Measurements from ENCODE around the gene RBL1.

Gene RBL1

GRCh38 chr20:36951198-36951978 lies 144.4 kb downstream of the RBL1 start, which contains the start of gene SAMHD1:
Gene SAMHD1 (minus strand): TSS chr20:36951708. CDS start chr20:36951643, 65 bp downstream.
- Histone ChIP-seq H3K4me1 (ENCODE audit: control insufficient read depth, insufficient read depth, low read length) (peaks cover 27% of the 10 kb centered on the region), H3K9me3 (ENCODE audit: control insufficient read depth, low read length) (no peaks in the 10 kb centered on the region), H3K36me3 (ENCODE audit: control insufficient read depth, insufficient read depth, low read length) (no peaks in the 10 kb centered on the region), H3K4me3 (ENCODE audit: low read length) (peak within 1 kb of the TSS; percentile 86), H3K9ac (ENCODE audit: low read length) (peak within 1 kb of the TSS; percentile 83), H3K27me3 (ENCODE audit: control insufficient read depth, insufficient read depth, low read length) (no peaks in the 10 kb centered on the region)

- no peaks in the 10 kb centered on the region for H3K27me3 ChIP-seq (ENCODE audit: control insufficient read depth, insufficient read depth, low read length)
- peak overlapping the region; percentile 86 for H3K4me3 ChIP-seq (ENCODE audit: low read length)
- peak overlapping the region; percentile 83 for H3K9ac ChIP-seq (ENCODE audit: low read length)
- no peaks in the 10 kb centered on the region for H3K9me3 ChIP-seq (ENCODE audit: control insufficient read depth, low read length)
- H3K36me3 ChIP-seq (ENCODE audit: control insufficient read depth, insufficient read depth, low read length): no peaks in the 10 kb centered on the region
- peaks cover 27% of the 10 kb centered on the region for H3K4me1 ChIP-seq (ENCODE audit: control insufficient read depth, insufficient read depth, low read length)
Observed at GRCh38 chr20:36950414-36951197, 145.2 kb downstream of the RBL1 start.
